ENCODE measurements around the gene RHBDL1.

Gene RHBDL1

GRCh38 chr16:717450-718245 is 42.2 kb downstream of the RHBDL1 start:
- H3K4me1 ChIP-seq = peaks cover 17% of the 10 kb centered on the region
- H3K36me3 ChIP-seq (ENCODE audit: control insufficient read depth, insufficient read depth, low read length) = no peaks in the 10 kb centered on the region
- no peak overlapping the region for H3K9ac ChIP-seq
- TF ChIP-seq, protein P1, sequence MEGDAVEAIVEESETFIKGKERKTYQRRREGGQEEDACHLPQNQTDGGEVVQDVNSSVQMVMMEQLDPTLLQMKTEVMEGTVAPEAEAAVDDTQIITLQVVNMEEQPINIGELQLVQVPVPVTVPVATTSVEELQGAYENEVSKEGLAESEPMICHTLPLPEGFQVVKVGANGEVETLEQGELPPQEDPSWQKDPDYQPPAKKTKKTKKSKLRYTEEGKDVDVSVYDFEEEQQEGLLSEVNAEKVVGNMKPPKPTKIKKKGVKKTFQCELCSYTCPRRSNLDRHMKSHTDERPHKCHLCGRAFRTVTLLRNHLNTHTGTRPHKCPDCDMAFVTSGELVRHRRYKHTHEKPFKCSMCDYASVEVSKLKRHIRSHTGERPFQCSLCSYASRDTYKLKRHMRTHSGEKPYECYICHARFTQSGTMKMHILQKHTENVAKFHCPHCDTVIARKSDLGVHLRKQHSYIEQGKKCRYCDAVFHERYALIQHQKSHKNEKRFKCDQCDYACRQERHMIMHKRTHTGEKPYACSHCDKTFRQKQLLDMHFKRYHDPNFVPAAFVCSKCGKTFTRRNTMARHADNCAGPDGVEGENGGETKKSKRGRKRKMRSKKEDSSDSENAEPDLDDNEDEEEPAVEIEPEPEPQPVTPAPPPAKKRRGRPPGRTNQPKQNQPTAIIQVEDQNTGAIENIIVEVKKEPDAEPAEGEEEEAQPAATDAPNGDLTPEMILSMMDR (IDR thresholded peaks at IDR 0.05) = no peak
- H3K4me3 ChIP-seq (ENCODE audit: low read depth, low read length) = no peak overlapping the region
- H3K4me2 ChIP-seq (ENCODE audit: low read length) = no peak overlapping the region
- no peaks in the 10 kb centered on the region for H3K27me3 ChIP-seq (ENCODE audit: control insufficient read depth, insufficient read depth, low read length)
- no peaks in the 10 kb centered on the region for H3K9me3 ChIP-seq (ENCODE audit: control insufficient read depth, low read length)
- no peak overlapping the region for H3K27ac ChIP-seq
- H2AFZ ChIP-seq = no peak overlapping the region
- H3K79me2 ChIP-seq = peaks cover 2% of the 10 kb centered on the region

- peaks cover 2% of the 10 kb centered on the region for H3K79me2 ChIP-seq
- peaks cover 17% of the 10 kb centered on the region for H3K4me1 ChIP-seq
- no peak overlapping the region for H3K4me2 ChIP-seq (ENCODE audit: low read length)
- H3K27me3 ChIP-seq (ENCODE audit: control insufficient read depth, insufficient read depth, low read length) = no peaks in the 10 kb centered on the region
- H2AFZ ChIP-seq = no peak overlapping the region
- no peak overlapping the region for H3K27ac ChIP-seq
- H3K9me3 ChIP-seq (ENCODE audit: control insufficient read depth, low read length) = no peaks in the 10 kb centered on the region
- no peaks in the 10 kb centered on the region for H3K36me3 ChIP-seq (ENCODE audit: control insufficient read depth, insufficient read depth, low read length)
- H3K9ac ChIP-seq = no peak overlapping the region
- no peak overlapping the region for H3K4me3 ChIP-seq (ENCODE audit: low read depth, low read length)
- TF ChIP-seq, protein P1 (IDR thresholded peaks at IDR 0.05) = no peak
Measured at GRCh38 chr16:718389-718788, 42.9 kb downstream of the RHBDL1 start.

DNA sequence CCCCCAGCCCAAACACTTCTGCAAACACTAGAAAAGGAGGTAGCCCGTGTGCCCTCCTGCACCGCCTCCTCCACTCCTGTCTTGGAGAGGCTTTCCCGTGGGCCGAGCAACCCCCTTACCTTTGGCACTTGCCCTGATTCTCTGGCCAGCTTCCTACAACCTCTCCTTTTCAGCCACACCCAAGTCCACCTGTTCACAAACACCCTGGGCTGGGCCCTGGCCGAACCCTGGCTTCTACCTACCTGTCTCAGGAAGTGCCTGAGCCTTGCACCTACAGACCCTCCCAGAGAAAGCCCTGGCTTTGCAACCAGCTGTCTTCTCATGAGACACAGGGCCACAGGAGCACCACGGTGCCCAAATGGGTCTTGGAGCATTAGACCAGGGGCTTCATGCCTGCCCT is 43.5 kb downstream of the RHBDL1 start:
- H3K9ac ChIP-seq = no peak overlapping the region
- peak overlapping the region; percentile 12 for H3K27ac ChIP-seq

DNA sequence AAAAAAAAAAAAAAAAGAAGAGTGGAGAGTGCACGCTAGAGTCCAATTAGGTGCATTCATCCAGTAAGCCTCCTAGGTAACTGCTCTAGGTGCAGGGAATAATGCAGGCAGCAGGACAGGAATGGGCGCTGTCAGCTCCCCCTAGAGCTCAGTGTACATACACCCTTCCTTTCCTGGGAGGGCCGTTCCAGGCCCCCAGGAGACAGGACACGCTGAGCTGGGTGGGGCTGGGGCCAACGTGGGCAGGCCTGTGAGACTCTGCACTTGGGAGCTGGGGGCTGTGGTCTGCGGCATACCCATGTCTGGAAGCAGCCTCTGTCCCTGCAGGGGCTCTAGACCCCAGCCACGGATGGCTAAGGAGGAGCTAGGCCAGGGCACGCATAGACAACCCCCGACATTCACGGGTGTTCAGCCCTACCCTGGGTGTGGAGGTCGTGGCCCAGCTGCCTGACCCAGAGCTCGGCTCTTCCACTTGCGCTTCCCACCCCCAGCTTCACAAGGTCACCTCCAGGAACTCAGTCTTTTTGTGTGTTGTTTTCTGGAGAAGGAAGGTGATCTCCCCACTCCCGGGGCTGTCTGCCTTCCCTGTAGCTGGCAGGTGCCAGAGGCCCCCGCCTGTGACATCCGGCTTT is 44.5 kb downstream of the RHBDL1 start:
- Histone ChIP-seq H3K79me2 (peaks cover 2% of the 10 kb centered on the region), H3K4me2 (ENCODE audit: low read length) (peak overlapping the region; percentile 97), H3K9me3 (ENCODE audit: control insufficient read depth, low read length) (no peaks in the 10 kb centered on the region), H3K4me1 (peaks cover 17% of the 10 kb centered on the region), H2AFZ (peak overlapping the region; percentile 97), H3K9ac (no peak overlapping the region), H3K4me3 (ENCODE audit: low read depth, low read length) (peak overlapping the region; percentile 73), H3K36me3 (ENCODE audit: control insufficient read depth, insufficient read depth, low read length) (no peaks in the 10 kb centered on the region), H3K27me3 (ENCODE audit: control insufficient read depth, insufficient read depth, low read length) (no peaks in the 10 kb centered on the region), H3K27ac (peak overlapping the region; percentile 94)
- TF ChIP-seq, protein P1 (IDR thresholded peaks at IDR 0.05) = no peak

More for the DNA sequence above, 43.5 kb downstream of the RHBDL1 start:
- H3K4me3 ChIP-seq (ENCODE audit: low read depth, low read length) = no peak overlapping the region
- TF ChIP-seq, protein P1 (IDR thresholded peaks at IDR 0.05) = no peak
- peaks cover 2% of the 10 kb centered on the region for H3K79me2 ChIP-seq
- no peak overlapping the region for H2AFZ ChIP-seq
- H3K36me3 ChIP-seq (ENCODE audit: control insufficient read depth, insufficient read depth, low read length) = no peaks in the 10 kb centered on the region
- no peaks in the 10 kb centered on the region for H3K9me3 ChIP-seq (ENCODE audit: control insufficient read depth, low read length)
- H3K4me1 ChIP-seq = peaks cover 17% of the 10 kb centered on the region
- no peaks in the 10 kb centered on the region for H3K27me3 ChIP-seq (ENCODE audit: control insufficient read depth, insufficient read depth, low read length)
- no peak overlapping the region for H3K4me2 ChIP-seq (ENCODE audit: low read length)
